ENCODE data around the gene GPR68. TPM values are rescaled to one million over a fixed set of nuclear protein-coding genes. Genes with fewer than 3 reads are reported as not detected.

GPR68 gene
- total RNA-seq, 2 donors from 2014 or later: 0.37 to 0.66 TPM

DNA sequence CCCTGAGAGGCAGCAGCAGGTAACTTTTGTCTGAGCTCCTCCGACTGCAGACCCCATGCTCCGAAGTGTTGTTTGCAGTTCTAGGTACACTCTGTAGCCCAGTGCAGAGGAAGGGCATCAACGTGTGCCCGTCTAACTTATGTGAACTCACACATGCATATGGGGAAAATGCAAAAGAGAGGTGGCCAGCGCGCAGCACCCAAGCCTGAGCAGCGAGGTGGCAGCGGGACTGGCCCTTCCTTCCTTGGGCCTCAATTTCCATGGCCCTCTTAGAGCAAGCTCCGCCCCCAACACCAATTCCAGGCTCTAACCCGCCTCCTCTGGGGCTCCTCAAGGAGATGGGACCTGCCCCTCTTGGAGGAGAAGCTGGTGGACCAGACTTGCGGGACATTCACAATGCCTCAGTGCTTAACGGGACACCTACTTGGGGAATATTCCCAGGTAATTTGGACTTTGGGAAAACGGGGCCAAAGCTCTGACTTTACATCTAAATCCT, 27.7 kb downstream of the GPR68 start:
- TF ChIP-seq, protein P1, sequence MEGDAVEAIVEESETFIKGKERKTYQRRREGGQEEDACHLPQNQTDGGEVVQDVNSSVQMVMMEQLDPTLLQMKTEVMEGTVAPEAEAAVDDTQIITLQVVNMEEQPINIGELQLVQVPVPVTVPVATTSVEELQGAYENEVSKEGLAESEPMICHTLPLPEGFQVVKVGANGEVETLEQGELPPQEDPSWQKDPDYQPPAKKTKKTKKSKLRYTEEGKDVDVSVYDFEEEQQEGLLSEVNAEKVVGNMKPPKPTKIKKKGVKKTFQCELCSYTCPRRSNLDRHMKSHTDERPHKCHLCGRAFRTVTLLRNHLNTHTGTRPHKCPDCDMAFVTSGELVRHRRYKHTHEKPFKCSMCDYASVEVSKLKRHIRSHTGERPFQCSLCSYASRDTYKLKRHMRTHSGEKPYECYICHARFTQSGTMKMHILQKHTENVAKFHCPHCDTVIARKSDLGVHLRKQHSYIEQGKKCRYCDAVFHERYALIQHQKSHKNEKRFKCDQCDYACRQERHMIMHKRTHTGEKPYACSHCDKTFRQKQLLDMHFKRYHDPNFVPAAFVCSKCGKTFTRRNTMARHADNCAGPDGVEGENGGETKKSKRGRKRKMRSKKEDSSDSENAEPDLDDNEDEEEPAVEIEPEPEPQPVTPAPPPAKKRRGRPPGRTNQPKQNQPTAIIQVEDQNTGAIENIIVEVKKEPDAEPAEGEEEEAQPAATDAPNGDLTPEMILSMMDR (IDR thresholded peaks at IDR 0.05): no peak
- Histone ChIP-seq H3K9me3 (no peaks in the 10 kb centered on the region), H3K36me3 (peaks cover 21% of the 10 kb centered on the region), H3K9ac (ENCODE audit: low read depth in 2 of 2, low read length in 2 of 2) (no peak overlapping the region), H3K27ac (no peak overlapping the region), H3K4me3 (no peak overlapping the region), H3K4me1 (no peaks in the 10 kb centered on the region), H3K27me3 (no peaks in the 10 kb centered on the region)
- no peak for DNase-seq
- intact Hi-C loops (cut with DNase I): no loop called here

DNA sequence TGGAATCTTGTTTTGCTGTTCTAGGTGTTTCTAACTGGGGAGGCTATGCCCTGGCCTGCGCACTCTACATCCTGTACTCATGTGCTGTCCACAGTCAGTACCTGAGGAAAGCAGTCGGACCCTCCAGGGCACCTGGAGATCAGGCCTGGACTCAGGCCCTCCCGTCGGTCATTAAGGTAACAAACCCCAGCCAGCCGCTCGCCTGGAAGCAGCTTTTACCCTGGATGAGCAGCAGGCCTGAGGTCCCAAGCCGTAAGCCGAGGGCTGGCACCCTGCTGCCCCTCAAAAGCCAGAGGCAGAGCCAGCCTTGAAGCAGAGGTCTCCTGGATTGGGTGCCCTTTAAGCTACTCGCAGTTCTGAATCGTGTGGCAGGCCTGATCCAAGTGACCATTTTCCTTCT, 29.1 kb downstream of the GPR68 start:
- H3K4me1 ChIP-seq: no peaks in the 10 kb centered on the region
- H3K9ac ChIP-seq (ENCODE audit: low read depth in 2 of 2, low read length in 2 of 2): no peak overlapping the region
- DNase-seq: no peak
- H3K27ac ChIP-seq: no peak overlapping the region
- H3K27me3 ChIP-seq: no peaks in the 10 kb centered on the region
- H3K36me3 ChIP-seq: peaks cover 29% of the 10 kb centered on the region
- H3K9me3 ChIP-seq: no peaks in the 10 kb centered on the region
- intact Hi-C loops (cut with DNase I): no loop called here
- no peak overlapping the region for H3K4me3 ChIP-seq
- TF ChIP-seq, protein P1 (IDR thresholded peaks at IDR 0.05): no peak

DNA sequence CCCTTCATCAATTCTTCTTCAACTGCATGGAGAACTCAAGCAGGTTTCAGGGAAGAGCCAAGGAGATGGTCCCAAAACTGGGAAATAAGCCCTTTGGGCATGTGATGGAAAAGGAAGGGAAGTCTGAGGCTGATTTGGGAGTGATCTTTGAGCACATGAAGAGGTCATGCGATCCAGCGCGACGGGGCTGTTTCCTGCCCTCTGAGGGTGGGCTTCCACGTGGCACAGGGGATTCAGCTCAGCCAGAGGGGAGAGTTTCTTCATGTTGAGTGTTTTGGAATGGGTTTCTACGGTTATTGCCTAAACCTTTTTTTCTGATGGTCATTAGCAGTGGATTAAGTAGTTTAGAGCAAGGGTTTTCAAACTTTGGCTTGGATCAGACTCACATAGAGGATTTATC, 30.2 kb downstream of the GPR68 start:
- intact Hi-C loops (cut with DNase I): no loop called here
- no peak overlapping the region for H3K9ac ChIP-seq (ENCODE audit: low read depth in 2 of 2, low read length in 2 of 2)
- peaks cover 29% of the 10 kb centered on the region for H3K36me3 ChIP-seq

DNA sequence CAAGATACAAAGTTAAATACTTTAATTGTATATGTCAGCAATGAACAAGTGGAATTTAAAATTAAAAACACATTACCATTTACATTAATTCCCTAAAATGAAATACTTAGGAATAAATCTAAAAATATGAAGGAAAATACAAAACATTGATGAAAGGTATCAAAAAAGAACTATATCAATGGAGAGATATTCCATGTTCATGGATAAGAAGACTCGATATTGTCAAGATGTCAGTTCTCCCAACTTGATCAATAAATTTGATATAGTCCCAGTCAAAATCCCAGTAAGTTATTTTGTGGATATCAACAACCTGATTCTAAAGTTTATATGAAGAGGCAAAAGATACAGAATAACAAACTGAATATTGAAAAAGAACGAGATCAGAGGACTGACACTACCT, 33.5 kb downstream of the GPR68 start:
- no peaks in the 10 kb centered on the region for H3K4me1 ChIP-seq
- intact Hi-C loops (cut with DNase I): no loop called here
- no peak overlapping the region for H3K27ac ChIP-seq
- no peak for DNase-seq
- H3K9me3 ChIP-seq: no peaks in the 10 kb centered on the region
- no peak overlapping the region for H3K9ac ChIP-seq (ENCODE audit: low read depth in 2 of 2, low read length in 2 of 2)
- no peak overlapping the region for H3K4me3 ChIP-seq
- TF ChIP-seq, protein P1 (IDR thresholded peaks at IDR 0.05): no peak
- no peaks in the 10 kb centered on the region for H3K27me3 ChIP-seq
- peaks cover 18% of the 10 kb centered on the region for H3K36me3 ChIP-seq

More for the DNA sequence above, 30.2 kb downstream of the GPR68 start:
- no peak for DNase-seq
- TF ChIP-seq, protein P1 (IDR thresholded peaks at IDR 0.05): no peak
- H3K9me3 ChIP-seq: no peaks in the 10 kb centered on the region
- no peaks in the 10 kb centered on the region for H3K4me1 ChIP-seq
- H3K27ac ChIP-seq: no peak overlapping the region
- H3K27me3 ChIP-seq: no peaks in the 10 kb centered on the region
- no peak overlapping the region for H3K4me3 ChIP-seq

DNA sequence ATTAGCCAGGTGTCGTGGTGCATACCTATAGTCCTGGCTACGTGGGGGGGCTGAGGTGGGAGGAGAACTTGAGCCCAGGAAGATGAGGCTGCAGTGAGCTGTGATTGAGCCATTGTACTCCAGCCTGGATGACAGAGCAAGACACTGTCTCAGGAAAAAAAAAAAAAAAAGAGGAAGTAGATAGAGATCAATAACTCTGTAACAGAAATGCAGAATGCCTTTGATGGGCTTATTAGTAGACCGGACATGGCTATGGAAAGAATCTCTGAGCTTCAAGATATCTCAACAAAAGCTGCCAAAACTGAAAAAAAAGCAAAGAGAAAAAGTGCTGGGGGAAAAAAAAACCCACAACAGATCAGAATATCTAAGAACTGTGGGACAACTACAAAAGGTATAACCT, 37.5 kb downstream of the GPR68 start:
- TF ChIP-seq, protein P1 (IDR thresholded peaks at IDR 0.05): no peak
- Histone ChIP-seq H3K4me3 (no peak overlapping the region), H3K4me1 (no peaks in the 10 kb centered on the region), H3K9me3 (no peaks in the 10 kb centered on the region), H3K9ac (ENCODE audit: low read depth in 2 of 2, low read length in 2 of 2) (no peak overlapping the region), H3K36me3 (peaks cover 20% of the 10 kb centered on the region), H3K27ac (no peak overlapping the region), H3K27me3 (no peaks in the 10 kb centered on the region)
- no peak for DNase-seq
- intact Hi-C loops (cut with DNase I): no loop called here

Measured in colonic mucosa (tissue), 4 donors.